DMS53 (cell line): ENCODE results near the gene ENPEP.
A peak's percentile ranks its signal among the peaks of the same experiment; 100 is the strongest.

Experiments used
- DNase-seq: peaks from one replicate; lab custom pipeline; 2025; lab: John Stamatoyannopoulos, UW

The ENPEP gene

DNA sequence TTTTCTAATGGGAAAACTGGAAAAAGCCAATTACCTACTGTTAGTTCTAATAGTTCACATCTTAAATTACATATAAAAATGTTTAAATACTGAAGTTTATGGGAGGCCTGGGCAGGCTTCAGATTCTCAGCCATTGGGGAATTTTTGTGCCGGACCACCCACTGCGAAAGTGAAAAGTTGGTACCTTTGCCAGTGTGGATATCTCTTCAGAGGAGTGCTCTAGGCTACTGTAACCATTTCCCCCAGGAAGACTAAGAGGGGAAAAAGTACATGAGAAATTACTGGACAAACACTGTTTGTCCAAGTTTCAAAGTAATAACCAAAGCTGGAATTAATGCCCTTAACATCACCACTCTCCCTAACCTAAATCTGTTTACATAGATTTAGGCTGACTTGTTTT, 126.1 kb downstream of the ENPEP start:
- no peak for DNase-seq

DNA sequence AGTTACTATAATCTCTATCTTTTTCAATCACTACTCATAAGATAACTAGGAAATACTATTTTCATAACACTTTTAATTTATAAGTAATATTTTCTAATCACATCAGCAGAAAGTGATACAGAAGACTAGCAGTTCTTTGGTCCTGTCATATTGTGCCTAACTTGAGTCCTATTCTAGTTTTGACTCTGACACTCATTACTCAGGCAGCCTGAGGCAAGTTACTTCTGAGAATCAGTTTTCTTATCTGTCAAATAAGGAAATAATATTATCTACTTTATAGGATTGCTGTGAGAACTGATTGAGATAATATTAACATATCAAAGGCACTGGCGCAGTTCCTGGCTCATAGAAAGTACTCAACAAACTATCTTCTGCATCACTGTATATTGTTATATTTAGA, 129.1 kb downstream of the ENPEP start:
- no peak for DNase-seq

DNA sequence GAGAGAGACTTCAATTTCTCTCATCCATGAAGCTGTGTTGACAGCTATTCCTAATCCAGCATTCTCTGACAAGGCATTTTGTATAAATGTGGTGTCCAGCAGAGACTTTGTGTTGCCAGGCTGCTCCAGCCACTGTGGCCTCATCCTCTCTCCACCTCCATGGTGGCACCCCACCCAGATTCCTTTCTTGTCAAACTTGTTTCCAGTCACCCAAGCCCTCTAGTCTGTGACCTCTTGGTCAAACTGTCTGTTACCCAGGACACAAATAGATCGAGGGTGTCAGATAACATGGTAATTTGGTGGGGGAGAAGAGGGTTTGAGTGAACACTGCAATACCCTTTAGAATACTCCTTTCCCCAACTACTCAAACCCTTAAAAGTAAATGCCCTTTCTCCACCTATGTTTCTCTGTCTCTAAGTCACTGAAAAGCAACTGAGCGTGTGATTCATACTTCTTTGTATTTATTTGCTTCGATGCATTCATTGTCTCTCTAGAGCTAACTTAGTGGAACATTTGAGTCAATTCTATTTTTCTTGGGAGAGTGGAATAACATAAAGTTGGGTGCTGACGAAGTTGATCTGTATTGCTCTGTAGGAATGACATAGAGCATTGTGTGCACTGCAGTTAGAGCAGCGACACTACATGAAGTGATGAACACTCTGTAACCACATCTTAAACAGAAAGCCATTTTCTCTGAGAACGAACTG, 133.2 kb downstream of the ENPEP start:
- peak; percentile 19 for DNase-seq

DNA sequence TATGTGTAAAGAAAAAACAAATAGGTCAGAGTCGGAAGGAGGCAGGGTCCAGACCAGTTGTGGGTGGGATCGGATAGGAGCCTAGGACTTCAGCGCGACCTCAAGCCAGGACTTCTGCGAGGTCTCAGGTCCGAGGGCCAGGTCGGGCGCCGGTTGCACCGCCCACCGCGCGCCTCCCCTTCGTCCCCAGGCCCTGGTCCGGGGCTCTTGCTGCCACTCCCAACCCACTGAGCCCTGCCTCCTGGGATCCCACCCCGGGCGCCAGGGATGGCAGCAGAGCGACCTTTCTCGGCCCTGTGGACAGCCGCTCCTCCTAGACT, 134.6 kb downstream of the ENPEP start:
- peak; percentile 63 for DNase-seq

DNA sequence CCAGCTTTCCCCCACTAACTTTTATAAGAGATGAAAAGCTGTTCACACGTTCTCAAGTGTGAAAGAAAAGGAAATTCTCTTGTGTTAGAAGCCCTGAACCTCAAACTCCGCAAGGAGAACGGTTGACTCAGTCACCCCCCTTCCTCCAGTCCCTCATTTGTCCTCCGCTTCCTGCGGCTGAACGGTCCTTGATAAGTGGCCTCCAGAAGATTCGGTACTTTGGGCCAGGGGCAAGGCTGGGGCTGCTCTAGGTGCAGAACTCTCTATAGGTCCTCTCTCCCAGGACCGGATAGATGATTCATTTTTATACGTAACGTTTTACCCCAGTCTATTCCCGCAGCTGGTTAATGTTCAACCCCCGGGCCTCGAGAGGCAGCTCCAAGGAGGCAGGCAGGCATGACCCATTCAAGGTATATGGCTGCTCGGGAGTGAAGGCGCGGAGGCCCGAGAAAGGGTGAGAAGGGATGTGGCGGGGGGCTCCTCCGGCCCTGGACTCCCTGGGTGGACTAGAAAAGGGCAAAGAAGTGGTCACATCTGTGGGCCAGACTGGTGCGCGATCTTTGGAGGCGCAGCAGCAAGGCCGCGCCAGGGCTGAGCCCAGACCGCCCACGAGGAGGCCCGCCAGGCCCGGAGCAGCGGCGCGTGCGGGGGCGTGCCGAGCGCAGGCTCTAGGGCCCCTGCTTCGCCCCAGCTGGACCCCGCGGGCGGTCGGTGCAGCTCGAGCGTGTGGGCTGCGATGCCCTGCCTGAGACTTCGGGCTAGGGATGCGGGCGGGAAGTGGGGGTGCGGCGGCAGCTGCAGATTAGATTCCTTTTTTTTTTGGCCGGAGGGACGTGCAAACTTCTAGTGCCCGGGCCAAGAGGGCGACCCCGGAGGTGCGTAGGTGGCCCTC, 135.2 kb downstream of the ENPEP start:
- peak; percentile 92 for DNase-seq

DNA sequence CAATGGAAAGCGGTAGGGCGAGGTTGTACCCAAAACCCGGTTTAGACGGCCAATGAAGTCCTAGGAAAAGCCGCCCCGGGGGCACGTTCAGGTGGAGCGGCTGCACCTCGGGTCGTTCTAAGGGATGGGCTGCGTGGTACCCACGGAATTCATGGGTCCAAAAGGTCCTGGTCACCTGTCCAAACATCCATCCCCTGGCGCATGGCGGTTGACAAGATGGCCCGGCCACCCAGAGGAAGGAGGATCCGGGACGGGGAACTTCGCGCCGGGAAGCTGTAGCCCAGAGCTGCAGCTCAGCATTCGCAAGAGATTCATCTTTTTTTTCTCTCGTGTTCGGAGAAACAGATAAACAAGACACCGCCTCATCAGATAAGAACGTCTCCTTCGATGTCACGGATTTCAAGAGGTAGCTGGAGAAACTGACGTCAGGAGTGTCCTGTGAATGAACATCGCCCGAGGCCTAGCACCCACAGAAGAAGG, 136.1 kb downstream of the ENPEP start:
- no peak for DNase-seq

DNA sequence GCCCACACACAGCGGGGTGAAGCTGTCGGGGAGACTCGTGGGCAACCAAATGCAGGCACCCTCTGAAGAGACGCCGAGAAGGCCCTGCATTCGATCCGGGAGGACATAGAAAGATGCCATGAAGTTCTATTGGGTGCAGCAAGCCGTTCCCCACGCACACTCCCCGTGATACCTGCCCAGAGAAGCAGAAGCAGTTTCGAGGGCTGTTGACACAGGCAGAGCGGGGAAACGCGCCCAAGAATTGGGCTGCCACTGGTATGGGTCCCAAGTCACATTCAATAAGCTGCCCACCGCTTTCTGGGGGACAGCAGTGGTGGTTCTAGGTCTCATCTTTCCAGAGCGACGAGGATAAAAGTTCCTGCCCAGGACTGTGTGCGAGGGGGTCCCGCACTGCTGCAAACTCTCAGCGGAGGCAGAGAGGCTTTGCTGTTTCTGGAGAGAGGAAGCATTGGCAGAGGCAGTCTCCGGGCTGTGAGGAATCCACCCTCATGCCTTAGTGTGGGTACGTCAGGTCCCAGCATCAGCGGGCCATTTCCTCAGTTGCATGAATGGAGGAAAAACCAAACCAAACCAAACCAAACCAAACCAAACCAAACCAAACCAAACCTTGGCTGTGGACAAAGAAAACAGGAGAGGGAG, 136.8 kb downstream of the ENPEP start:
- DNase-seq: no peak

DNA sequence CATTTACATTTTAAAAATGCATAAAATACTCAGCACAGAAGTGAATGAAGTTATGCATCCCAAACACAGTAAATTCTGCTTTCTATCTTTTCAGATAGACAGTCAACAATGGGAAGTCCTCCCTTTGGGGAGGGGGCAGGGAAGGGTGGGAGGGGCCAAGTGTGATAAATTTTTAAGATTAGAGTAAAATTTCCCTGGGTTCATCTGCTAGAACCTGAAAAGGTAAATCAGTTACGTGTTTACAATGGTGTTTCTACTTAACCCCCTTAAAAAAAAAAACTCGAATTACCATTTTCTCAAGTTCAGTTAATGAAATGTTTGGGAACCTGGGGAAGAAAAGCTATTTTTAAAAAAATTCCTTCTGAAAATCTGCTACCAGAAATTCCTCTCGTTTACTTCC, 137.8 kb downstream of the ENPEP start:
- DNase-seq: no peak

DNA sequence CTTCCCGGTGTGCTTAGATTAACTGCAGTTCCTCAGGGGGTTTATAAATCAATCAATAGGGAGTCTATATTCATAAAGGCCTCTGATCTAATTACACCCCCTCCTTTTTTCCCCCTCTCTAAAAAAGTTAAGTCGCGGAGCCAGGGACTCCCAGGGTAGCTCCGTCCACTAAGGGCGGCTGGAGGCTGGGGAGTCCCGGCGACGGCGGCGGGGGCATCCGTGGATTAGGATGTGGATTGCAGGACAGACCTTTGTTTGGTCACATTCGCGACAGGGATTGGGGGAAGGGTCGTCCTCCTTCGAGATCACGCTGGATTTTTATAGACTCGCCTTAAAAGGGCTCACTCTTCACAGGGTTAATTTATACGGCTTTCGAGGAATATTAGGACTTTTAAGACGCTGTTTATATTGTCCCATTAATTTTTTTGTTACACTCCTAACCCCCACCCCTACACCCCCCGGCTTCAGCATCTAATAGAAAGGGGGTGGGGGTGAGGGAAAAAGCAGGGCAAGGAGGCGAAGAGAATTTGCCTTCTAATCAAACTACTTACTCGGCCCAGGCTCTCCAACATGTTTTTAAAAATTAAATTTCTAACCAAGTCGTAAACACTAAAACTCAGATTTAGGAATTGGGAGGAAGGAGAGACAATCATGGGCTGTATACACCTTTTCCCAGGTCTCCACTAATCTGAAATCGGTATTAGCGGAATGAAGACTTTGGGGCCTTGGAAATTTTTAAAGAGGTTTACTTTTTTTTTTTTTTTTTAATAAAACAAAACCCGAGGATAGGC, 138.4 kb downstream of the ENPEP start:
- DNase-seq: no peak
